ENCODE data around the gene KCNAB2. TPM values are rescaled to one million over a fixed set of nuclear protein-coding genes. Genes with fewer than 3 reads are reported as not detected.

Gene KCNAB2
- polyA plus RNA-seq, 2 donors, result 2.2 to 2.8 TPM

GRCh38 chr1:6101826-6102531 lies 56.3 kb downstream of the KCNAB2 start:
- Histone ChIP-seq H3K4me1 (ENCODE audit: control insufficient read depth in 2 of 2, insufficient read depth in 2 of 2, low read length in 1 of 2) (peaks cover 0 to 2% of the 10 kb centered on the region in 2 donors), H3K27me3 (ENCODE audit: control insufficient read depth in 1 of 2, insufficient read depth in 2 of 2, low read length in 2 of 2) (no peaks in the 10 kb centered on the region), H3K4me3 (ENCODE audit: low read depth in 1 of 2, low read length in 2 of 2) (no peak overlapping the region), H3K36me3 (ENCODE audit: control insufficient read depth in 2 of 2, insufficient read depth in 2 of 2, low read length in 1 of 2) (no peaks in the 10 kb centered on the region), H3K27ac (ENCODE audit: low read depth in 2 of 2, low read length in 1 of 2) (no peak overlapping the region), H3K9me3 (ENCODE audit: control insufficient read depth in 2 of 2, insufficient read depth in 1 of 2, low read depth in 1 of 2, low read length in 1 of 2) (no peaks in the 10 kb centered on the region)
- WGBS, 2 donors, result 30% methylated on average over 20 to 25 of the region's 25 CpGs

GRCh38 chr1:6102532-6102845 lies 56.8 kb downstream of the KCNAB2 start:
- H3K9me3 ChIP-seq (ENCODE audit: control insufficient read depth in 2 of 2, insufficient read depth in 1 of 2, low read depth in 1 of 2, low read length in 1 of 2), result no peaks in the 10 kb centered on the region
- no peaks in the 10 kb centered on the region for H3K27me3 ChIP-seq (ENCODE audit: control insufficient read depth in 1 of 2, insufficient read depth in 2 of 2, low read length in 2 of 2)
- H3K4me3 ChIP-seq (ENCODE audit: low read depth in 1 of 2, low read length in 2 of 2), result no peak overlapping the region
- 69 to 76% methylated on average over 9 of the region's 9 CpGs for WGBS, 2 donors
- H3K4me1 ChIP-seq (ENCODE audit: control insufficient read depth in 2 of 2, insufficient read depth in 2 of 2, low read length in 1 of 2), result peaks cover 0 to 2% of the 10 kb centered on the region in 2 donors
- no peaks in the 10 kb centered on the region for H3K36me3 ChIP-seq (ENCODE audit: control insufficient read depth in 2 of 2, insufficient read depth in 2 of 2, low read length in 1 of 2)
- no peak overlapping the region for H3K27ac ChIP-seq (ENCODE audit: low read depth in 2 of 2, low read length in 1 of 2)

- WGBS, 2 donors, result 65 to 68% methylated on average over 21 to 22 of the region's 22 CpGs
- Histone ChIP-seq H3K36me3 (ENCODE audit: control insufficient read depth in 2 of 2, insufficient read depth in 2 of 2, low read length in 1 of 2) (no peaks in the 10 kb centered on the region), H3K9me3 (ENCODE audit: control insufficient read depth in 2 of 2, insufficient read depth in 1 of 2, low read depth in 1 of 2, low read length in 1 of 2) (no peaks in the 10 kb centered on the region), H3K4me3 (ENCODE audit: low read depth in 1 of 2, low read length in 2 of 2) (no peak overlapping the region), H3K27me3 (ENCODE audit: control insufficient read depth in 1 of 2, insufficient read depth in 2 of 2, low read length in 2 of 2) (no peaks in the 10 kb centered on the region), H3K4me1 (ENCODE audit: control insufficient read depth in 2 of 2, insufficient read depth in 2 of 2, low read length in 1 of 2) (peaks cover 2 to 3% of the 10 kb centered on the region in 2 donors), H3K27ac (ENCODE audit: low read depth in 2 of 2, low read length in 1 of 2) (no peak overlapping the region)
Measured at GRCh38 chr1:6103111-6103853, 57.6 kb downstream of the KCNAB2 start.

GRCh38 chr1:6103854-6104530 lies 58.3 kb downstream of the KCNAB2 start:
- no peak overlapping the region for H3K4me3 ChIP-seq (ENCODE audit: low read depth in 1 of 2, low read length in 2 of 2)

GRCh38 chr1:6104631-6105030 lies 58.9 kb downstream of the KCNAB2 start:
- 68 to 69% methylated on average over 9 of the region's 9 CpGs for WGBS, 2 donors
- H3K4me1 ChIP-seq (ENCODE audit: control insufficient read depth in 2 of 2, insufficient read depth in 2 of 2, low read length in 1 of 2), result peaks cover 2 to 3% of the 10 kb centered on the region in 2 donors
- H3K4me3 ChIP-seq (ENCODE audit: low read depth in 1 of 2, low read length in 2 of 2), result no peak overlapping the region
- H3K9me3 ChIP-seq (ENCODE audit: control insufficient read depth in 2 of 2, insufficient read depth in 1 of 2, low read depth in 1 of 2, low read length in 1 of 2), result no peaks in the 10 kb centered on the region
- no peaks in the 10 kb centered on the region for H3K27me3 ChIP-seq (ENCODE audit: control insufficient read depth in 1 of 2, insufficient read depth in 2 of 2, low read length in 2 of 2)
- H3K36me3 ChIP-seq (ENCODE audit: control insufficient read depth in 2 of 2, insufficient read depth in 2 of 2, low read length in 1 of 2), result no peaks in the 10 kb centered on the region
- no peak overlapping the region for H3K27ac ChIP-seq (ENCODE audit: low read depth in 2 of 2, low read length in 1 of 2)

More at GRCh38 chr1:6103854-6104530, 58.3 kb downstream of the KCNAB2 start:
- 68 to 70% methylated on average over 13 of the region's 13 CpGs for WGBS, 2 donors
- peaks cover 2 to 3% of the 10 kb centered on the region in 2 donors for H3K4me1 ChIP-seq (ENCODE audit: control insufficient read depth in 2 of 2, insufficient read depth in 2 of 2, low read length in 1 of 2)
- no peak overlapping the region for H3K27ac ChIP-seq (ENCODE audit: low read depth in 2 of 2, low read length in 1 of 2)
- no peaks in the 10 kb centered on the region for H3K36me3 ChIP-seq (ENCODE audit: control insufficient read depth in 2 of 2, insufficient read depth in 2 of 2, low read length in 1 of 2)
- no peaks in the 10 kb centered on the region for H3K9me3 ChIP-seq (ENCODE audit: control insufficient read depth in 2 of 2, insufficient read depth in 1 of 2, low read depth in 1 of 2, low read length in 1 of 2)
- H3K27me3 ChIP-seq (ENCODE audit: control insufficient read depth in 1 of 2, insufficient read depth in 2 of 2, low read length in 2 of 2), result no peaks in the 10 kb centered on the region

- Histone ChIP-seq H3K36me3 (ENCODE audit: control insufficient read depth in 2 of 2, insufficient read depth in 2 of 2, low read length in 1 of 2) (no peaks in the 10 kb centered on the region), H3K9me3 (ENCODE audit: control insufficient read depth in 2 of 2, insufficient read depth in 1 of 2, low read depth in 1 of 2, low read length in 1 of 2) (no peaks in the 10 kb centered on the region), H3K4me1 (ENCODE audit: control insufficient read depth in 2 of 2, insufficient read depth in 2 of 2, low read length in 1 of 2) (peaks cover 0 to 3% of the 10 kb centered on the region in 2 donors), H3K27ac (ENCODE audit: low read depth in 2 of 2, low read length in 1 of 2) (no peak overlapping the region), H3K4me3 (ENCODE audit: low read depth in 1 of 2, low read length in 2 of 2) (no peak overlapping the region), H3K27me3 (ENCODE audit: control insufficient read depth in 1 of 2, insufficient read depth in 2 of 2, low read length in 2 of 2) (no peaks in the 10 kb centered on the region)
- 56 to 63% methylated on average over 12 of the region's 12 CpGs for WGBS, 2 donors
Measured at GRCh38 chr1:6105218-6105679, 59.6 kb downstream of the KCNAB2 start.

GRCh38 chr1:6105763-6106162 lies 60.1 kb downstream of the KCNAB2 start:
- Histone ChIP-seq H3K36me3 (ENCODE audit: control insufficient read depth in 2 of 2, insufficient read depth in 2 of 2, low read length in 1 of 2) (no peaks in the 10 kb centered on the region), H3K27ac (ENCODE audit: low read depth in 2 of 2, low read length in 1 of 2) (no peak overlapping the region), H3K4me3 (ENCODE audit: low read depth in 1 of 2, low read length in 2 of 2) (no peak overlapping the region), H3K9me3 (ENCODE audit: control insufficient read depth in 2 of 2, insufficient read depth in 1 of 2, low read depth in 1 of 2, low read length in 1 of 2) (no peaks in the 10 kb centered on the region), H3K4me1 (ENCODE audit: control insufficient read depth in 2 of 2, insufficient read depth in 2 of 2, low read length in 1 of 2) (peaks cover 0 to 3% of the 10 kb centered on the region in 2 donors), H3K27me3 (ENCODE audit: control insufficient read depth in 1 of 2, insufficient read depth in 2 of 2, low read length in 2 of 2) (no peaks in the 10 kb centered on the region)
- WGBS, 2 donors, result 72 to 73% methylated on average over 7 of the region's 7 CpGs

GRCh38 chr1:6106321-6106731 lies 60.6 kb downstream of the KCNAB2 start:
- Histone ChIP-seq H3K4me1 (ENCODE audit: control insufficient read depth in 2 of 2, insufficient read depth in 2 of 2, low read length in 1 of 2) (peaks cover 0 to 3% of the 10 kb centered on the region in 2 donors), H3K36me3 (ENCODE audit: control insufficient read depth in 2 of 2, insufficient read depth in 2 of 2, low read length in 1 of 2) (no peaks in the 10 kb centered on the region), H3K9me3 (ENCODE audit: control insufficient read depth in 2 of 2, insufficient read depth in 1 of 2, low read depth in 1 of 2, low read length in 1 of 2) (no peaks in the 10 kb centered on the region), H3K4me3 (ENCODE audit: low read depth in 1 of 2, low read length in 2 of 2) (no peak overlapping the region), H3K27ac (ENCODE audit: low read depth in 2 of 2, low read length in 1 of 2) (no peak overlapping the region), H3K27me3 (ENCODE audit: control insufficient read depth in 1 of 2, insufficient read depth in 2 of 2, low read length in 2 of 2) (no peaks in the 10 kb centered on the region)
- 88 to 93% methylated on average over 28 of the region's 28 CpGs for WGBS, 2 donors

GRCh38 chr1:6106977-6107376 lies 61.3 kb downstream of the KCNAB2 start:
- Histone ChIP-seq H3K27me3 (ENCODE audit: control insufficient read depth in 1 of 2, insufficient read depth in 2 of 2, low read length in 2 of 2) (no peaks in the 10 kb centered on the region), H3K36me3 (ENCODE audit: control insufficient read depth in 2 of 2, insufficient read depth in 2 of 2, low read length in 1 of 2) (no peaks in the 10 kb centered on the region), H3K27ac (ENCODE audit: low read depth in 2 of 2, low read length in 1 of 2) (no peak overlapping the region), H3K9me3 (ENCODE audit: control insufficient read depth in 2 of 2, insufficient read depth in 1 of 2, low read depth in 1 of 2, low read length in 1 of 2) (no peaks in the 10 kb centered on the region), H3K4me1 (ENCODE audit: control insufficient read depth in 2 of 2, insufficient read depth in 2 of 2, low read length in 1 of 2) (peaks cover 0 to 3% of the 10 kb centered on the region in 2 donors), H3K4me3 (ENCODE audit: low read depth in 1 of 2, low read length in 2 of 2) (no peak overlapping the region)
- WGBS, 2 donors, result 92 to 95% methylated on average over 6 of the region's 6 CpGs

All from esophagus (tissue), 2 donors.